Activated gamma-delta T cell (primary cell): ENCODE data around the gene CEMIP.
"Not testable (repeated sequence)": the region's sequence is repeated elsewhere in the genome, so short reads cannot be mapped to it uniquely, and the experiment has no call there.

Experiments
- DNase-seq: peaks from one replicate; lab custom pipeline; 2025; lab: John Stamatoyannopoulos, UW

The CEMIP gene

GRCh38 chr15:80953953-80954778 lies 175.0 kb downstream of the CEMIP start:
- DNase-seq: no peak

- DNase-seq: not testable (repeated sequence)
Observed at GRCh38 chr15:80955571-80956452, 176.6 kb downstream of the CEMIP start.

GRCh38 chr15:80957556-80957955 lies 178.4 kb downstream of the CEMIP start:
- DNase-seq: no peak

DNA sequence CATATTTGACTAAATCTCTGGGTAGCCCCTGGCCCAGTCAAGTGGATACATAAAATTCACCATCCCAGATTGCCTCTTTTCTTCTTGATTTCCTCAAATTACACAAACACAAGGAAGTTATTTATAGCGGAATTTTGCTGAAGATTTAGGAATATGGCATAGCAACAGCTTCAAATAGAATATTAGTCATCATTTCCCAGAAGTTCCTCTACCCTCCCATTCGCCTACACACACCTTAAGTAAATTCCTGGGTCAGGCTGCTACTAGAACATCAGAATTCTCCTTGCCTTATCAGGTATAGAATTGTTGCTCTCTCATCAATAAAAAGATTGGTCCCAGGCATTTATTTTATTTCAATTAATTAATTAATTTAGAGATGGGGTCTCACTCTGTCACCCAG lies 178.8 kb downstream of the CEMIP start:
- no peak for DNase-seq

DNA sequence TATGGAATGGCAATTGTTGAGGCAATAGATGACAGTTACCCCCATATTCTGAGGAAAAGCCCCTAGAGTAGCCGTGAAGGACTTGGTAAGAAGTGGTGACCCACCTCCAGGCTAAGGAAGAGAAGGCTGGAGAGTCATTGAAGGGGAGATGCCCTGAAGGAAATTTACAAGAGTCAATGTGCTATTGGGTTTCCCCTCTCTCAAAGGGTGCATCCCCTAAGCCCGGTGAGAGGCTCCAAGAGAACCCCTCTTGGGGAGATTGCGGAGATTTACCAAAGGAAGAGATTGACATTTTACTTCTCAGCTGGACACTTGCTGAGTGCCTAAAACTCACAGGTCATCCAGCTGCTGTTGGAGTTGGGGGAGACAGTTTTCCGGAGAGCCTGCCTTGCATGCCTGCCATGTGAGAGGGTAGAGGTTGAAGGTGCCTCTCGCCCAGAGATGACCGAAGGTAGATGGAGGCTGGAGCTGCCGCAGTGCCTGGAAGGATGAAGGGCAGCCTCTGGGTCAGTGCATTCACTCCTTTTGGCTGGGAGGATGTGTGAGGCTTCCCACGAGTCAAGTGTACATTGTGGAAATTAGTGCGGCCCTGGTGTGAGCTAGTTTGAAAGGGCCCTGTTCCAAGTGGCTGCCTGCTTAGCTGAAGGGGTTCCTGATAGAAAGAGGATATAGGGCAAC lies 179.8 kb downstream of the CEMIP start:
- no peak for DNase-seq

DNA sequence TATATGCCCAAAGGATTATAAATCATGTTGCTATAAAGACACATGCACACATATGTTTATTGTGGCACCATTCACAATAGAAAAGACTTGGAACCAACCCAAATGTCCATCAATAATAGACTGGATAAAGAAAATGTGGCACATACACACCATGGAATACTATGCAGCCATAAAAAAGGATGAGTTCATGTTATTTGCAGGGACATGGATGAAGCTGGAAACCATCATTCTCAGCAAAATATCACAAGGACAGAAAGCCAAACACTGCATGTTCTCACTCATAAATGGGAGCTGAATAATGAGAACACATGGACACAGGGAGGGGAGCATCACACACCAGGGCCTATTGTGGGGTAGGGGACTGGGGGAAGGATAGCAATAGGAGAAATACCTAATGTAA lies 186.3 kb downstream of the CEMIP start:
- DNase-seq: not testable (repeated sequence)

DNA sequence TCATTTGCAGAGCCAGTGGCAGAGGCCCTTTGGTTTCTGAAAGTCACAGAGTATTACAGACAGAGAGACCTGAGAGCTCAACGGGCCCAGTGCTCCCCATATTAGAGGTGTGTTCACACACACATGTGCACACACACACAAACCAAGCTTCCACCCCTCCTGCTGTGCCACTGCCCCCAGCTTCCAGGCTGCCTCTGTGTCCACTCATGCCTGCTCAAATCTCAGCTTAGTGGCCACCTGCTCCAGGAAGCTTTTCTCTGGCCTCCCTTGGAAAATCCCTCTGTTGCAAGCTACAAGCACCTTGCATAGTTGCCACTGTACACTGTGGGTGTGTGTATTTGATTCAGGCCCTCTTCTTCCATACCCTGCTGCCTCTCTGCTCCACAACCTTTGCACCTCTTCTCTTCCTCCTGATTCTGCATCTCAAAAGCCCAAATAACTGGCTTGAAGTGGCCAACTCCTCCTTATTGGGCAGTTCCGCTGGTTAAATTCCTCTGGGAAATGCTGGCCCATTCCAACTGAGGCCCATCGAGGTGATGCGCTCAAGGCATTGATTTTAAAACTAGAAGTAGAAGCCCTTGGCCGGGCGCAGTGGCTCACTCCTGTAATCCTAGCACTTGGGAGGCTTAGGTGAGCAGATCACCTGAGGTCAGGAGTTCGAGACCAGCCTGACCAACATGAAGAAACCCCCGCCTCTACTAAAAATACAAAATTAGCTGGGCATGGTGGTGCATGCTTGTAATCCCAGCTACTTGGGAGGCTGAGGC lies 187.4 kb downstream of the CEMIP start:
- DNase-seq: no peak

DNA sequence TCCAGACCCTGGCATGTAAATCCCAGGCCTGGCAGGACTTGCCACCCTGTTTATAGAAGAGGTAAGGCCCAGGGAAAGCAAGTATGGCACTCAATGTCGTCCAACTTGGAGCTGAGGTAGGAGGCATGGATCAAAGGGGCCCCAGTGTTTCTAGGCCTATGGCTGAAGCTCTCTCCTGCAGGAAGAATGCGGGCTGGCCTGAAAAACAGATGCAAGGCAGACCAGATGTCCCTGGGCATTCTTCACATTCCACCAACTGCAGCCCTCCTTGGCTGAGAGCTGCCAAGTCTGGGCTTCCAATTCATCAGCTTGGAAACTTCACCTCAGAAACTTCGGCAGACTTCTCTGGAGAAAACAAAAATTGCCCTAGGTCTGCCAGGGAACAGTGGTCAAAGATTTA lies 188.3 kb downstream of the CEMIP start:
- DNase-seq: no peak

- DNase-seq: no peak
Observed at GRCh38 chr15:80967991-80968510, 188.9 kb downstream of the CEMIP start.

DNA sequence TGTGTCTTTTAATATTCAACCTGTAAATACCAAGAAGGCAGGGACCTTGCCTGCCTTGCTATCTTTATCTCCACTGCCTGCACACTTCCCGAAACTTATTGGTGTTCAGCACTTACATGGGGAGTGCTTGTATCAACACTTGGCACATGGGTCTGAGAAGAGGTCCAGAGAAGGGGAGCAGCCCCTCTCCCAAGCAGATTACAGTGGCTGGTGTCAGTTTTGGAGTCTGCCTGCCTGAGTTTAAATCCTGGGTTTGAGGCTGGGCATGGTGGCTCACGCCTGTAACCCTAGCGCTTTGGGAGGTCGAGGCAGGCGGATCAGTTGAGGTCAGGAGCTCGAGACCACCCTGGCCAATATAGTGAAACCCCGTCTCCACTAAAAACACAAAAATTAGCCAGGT lies 190.1 kb downstream of the CEMIP start:
- no peak for DNase-seq

GRCh38 chr15:80970018-80970657 lies 191.0 kb downstream of the CEMIP start:
- no peak for DNase-seq

DNA sequence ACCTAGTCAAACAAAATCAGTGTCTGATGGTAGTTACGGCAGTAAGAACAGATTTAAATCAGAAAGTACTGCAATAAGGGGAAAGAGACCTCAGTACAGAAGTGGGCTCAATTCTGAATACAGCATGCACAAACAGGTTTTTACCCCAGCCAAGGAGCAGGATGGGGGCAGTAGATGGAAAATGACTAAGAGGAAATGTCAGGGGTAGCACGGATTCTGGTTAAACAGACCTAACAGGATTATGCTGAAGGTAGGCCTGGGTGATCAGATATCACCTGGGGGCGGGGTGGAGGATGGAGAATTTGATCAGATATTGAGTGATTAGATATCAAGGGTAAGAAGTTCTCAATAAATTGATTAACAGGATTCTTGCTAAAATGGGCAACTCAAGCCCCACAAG lies 191.5 kb downstream of the CEMIP start:
- no peak for DNase-seq

GRCh38 chr15:80971143-80971542 lies 192.0 kb downstream of the CEMIP start:
- DNase-seq: no peak

GRCh38 chr15:80972276-80972675 lies 193.1 kb downstream of the CEMIP start:
- no peak for DNase-seq

DNA sequence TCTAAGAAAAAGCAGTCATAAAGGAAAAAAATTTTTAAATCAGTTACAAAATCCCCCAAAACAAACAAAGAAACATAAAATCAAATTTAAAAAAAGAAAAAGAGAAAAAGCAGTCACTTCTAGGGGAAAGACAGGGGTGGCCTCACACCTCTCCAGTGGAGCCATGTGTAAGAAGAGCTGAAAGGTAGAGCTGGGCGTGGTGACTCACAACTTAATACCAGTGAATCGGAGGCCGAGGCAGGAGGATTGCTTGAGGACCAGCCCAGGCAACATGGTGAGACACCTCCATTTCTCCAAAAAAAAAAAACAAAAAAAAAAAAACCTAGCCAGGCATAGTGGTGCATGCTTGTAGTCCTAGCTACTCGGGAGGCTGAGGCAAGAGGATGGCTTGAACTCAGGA lies 195.7 kb downstream of the CEMIP start:
- DNase-seq: no peak

DNA sequence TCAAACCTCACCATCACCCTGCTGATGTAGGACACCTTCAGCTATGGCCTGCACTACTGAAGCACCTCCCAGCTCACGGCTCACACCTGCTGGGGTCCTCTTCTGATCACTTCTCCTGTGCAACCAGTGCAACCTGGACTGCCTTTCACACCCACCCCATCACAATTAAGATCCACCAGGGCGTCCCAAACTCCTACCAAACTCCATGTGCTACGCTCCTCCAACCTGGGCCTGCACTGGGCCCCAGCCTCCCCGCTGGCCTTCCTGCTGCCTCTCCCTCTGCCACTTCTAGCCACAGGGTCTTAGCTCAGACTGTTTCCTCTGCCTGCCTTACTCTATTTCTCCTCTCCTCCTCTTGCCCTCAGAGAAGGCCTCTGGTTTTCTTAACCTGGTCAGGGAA lies 197.7 kb downstream of the CEMIP start:
- DNase-seq: no peak

GRCh38 chr15:80977627-80978036 lies 198.5 kb downstream of the CEMIP start:
- no peak for DNase-seq

- no peak for DNase-seq
Observed at GRCh38 chr15:80978685-80979329, 199.6 kb downstream of the CEMIP start.

DNA sequence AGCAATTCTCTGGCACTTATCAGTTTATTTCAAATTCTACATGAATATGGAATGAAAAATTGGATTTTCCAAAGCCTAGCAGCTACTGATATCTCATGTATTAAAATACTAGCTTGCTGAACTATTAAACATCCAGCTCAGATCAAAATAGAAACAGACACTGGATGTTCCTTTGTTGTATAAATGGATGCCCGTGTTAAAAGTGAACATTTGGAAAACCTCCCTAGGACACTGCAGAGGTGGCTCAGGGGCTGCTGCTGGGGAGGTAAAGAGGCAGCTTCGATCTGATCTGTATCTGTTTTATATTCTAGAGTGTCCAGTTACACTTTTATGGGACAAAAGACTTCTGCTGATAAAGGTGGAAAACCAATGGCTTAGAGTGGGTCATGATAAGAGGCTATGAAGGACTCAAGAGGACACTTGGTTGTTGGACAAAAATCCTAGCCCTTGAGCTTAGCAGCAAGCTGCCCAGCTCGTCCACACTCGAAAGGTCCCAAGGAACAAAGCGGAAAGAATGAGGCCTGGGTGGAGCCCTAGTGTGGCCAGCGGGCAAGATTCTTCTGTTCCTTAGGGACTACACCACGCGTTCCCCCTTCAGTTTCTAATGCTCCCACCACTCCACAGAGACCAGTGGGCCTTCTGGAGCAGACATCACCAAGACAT lies 200.5 kb downstream of the CEMIP start:
- no peak for DNase-seq

GRCh38 chr15:80982205-80982604 lies 203.0 kb downstream of the CEMIP start:
- no peak for DNase-seq
